ENCODE measurements around the gene SRSF6.
"Not testable (repeated sequence)": the region's sequence is repeated elsewhere in the genome, so short reads cannot be mapped to it uniquely, and the experiment has no call there.

The SRSF6 gene

DNA sequence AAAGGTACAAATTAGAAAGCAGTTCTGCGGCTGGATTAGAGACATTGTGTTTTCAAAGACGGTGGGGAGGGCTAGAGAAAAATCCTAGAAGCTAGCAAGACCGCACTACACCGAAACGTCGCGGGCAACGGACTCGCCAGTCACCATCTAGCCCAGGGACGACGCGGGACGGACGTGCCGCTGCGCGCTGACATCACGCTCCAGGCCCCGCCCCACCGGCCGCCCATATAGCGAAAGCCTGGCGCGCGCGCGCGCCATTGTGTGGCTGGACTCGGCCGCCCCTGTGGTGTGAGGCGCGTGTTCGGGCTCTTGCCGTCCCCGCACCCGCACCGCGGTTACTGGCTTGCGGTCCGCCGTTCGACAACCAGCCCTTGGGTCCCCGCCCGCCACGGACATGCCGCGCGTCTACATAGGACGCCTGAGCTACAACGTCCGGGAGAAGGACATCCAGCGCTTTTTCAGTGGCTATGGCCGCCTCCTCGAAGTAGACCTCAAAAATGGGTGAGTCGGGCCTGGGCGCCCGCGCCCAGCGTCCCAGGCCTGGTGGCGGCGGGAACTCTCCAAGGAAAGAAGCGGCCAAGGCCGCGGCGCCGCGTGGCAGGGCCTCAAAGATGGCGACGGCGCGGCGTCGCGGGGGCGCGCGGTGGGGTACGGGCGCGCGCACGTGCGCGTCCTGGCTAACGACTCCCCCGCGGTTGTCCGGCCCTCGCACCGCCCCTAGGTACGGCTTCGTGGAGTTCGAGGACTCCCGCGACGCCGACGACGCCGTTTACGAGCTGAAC is at the start of gene SRSF6:
Gene SRSF6, plus strand, starts transcription at position 257 of the 782 bp plus-strand sequence. Its CDS starts 138 bp downstream, at position 395.
- peak within 1 kb of the TSS; percentile 100 for H3K27ac ChIP-seq
- peak; percentile 97 for TF ChIP-seq ZFX (IDR thresholded peaks at IDR 0.05)
- TF ChIP-seq, protein P1, sequence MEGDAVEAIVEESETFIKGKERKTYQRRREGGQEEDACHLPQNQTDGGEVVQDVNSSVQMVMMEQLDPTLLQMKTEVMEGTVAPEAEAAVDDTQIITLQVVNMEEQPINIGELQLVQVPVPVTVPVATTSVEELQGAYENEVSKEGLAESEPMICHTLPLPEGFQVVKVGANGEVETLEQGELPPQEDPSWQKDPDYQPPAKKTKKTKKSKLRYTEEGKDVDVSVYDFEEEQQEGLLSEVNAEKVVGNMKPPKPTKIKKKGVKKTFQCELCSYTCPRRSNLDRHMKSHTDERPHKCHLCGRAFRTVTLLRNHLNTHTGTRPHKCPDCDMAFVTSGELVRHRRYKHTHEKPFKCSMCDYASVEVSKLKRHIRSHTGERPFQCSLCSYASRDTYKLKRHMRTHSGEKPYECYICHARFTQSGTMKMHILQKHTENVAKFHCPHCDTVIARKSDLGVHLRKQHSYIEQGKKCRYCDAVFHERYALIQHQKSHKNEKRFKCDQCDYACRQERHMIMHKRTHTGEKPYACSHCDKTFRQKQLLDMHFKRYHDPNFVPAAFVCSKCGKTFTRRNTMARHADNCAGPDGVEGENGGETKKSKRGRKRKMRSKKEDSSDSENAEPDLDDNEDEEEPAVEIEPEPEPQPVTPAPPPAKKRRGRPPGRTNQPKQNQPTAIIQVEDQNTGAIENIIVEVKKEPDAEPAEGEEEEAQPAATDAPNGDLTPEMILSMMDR (conservative IDR thresholded peaks at IDR 0.05) = no peak

DNA sequence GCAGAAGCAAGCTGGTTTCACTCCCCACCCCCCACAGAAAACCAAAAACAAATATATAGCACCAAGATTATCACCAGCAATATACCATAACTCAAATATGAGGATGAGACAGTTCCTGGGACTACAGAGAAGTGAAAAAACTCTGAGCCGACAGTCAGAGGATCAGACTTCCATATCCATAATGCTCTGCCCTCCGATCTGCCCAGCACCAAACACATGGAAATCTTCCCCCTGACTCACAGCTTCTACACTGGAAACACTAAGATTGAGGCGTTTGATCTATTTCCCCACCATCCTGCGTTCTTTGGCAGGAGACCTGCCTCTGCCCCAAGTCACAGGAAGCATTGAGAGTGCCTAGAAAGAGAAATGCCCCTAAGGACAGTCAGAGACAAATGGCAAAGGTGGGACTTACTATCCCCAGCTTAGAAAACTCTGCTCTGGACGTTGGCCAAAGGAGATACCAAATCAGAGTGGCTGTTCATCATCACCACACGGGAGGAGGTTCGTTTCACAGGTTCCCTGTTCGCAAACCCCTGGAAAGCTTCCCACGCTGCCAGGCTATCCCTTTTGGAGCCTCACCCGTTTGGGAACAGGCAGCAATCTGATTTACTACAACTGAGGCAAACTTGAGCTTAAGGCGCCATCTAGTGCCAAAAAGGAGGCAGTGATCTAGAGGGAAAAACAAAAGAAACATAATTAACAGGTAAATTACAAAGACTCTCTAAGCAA is 48.7 kb upstream of the SRSF6 start:
- no peak overlapping the region for H3K27ac ChIP-seq
- TF ChIP-seq ZFX (IDR thresholded peaks at IDR 0.05) = no peak
- TF ChIP-seq, protein P1 (conservative IDR thresholded peaks at IDR 0.05) = peak; percentile 84

DNA sequence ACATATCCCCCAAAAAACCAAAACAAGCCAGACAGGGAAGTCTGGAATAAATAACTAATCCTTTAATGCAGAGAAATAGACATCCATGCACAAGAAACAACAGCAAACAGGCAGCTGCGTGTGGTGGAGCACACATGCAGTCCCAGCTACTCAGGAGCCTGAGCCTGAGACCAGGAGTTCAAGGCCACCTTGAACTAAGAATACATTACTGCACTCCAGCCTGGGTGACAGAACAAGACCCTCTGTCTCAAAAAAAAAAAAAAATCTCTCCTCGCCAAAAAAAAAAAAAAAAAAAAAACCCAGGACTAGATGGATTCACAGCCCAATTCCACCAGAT is 48.2 kb upstream of the SRSF6 start:
- no peak overlapping the region for H3K27ac ChIP-seq

GRCh38 chr20:43415661-43416430 is 41.9 kb upstream of the SRSF6 start:
- H3K27ac ChIP-seq = no peak overlapping the region
- TF ChIP-seq ZFX (IDR thresholded peaks at IDR 0.05) = no peak
- TF ChIP-seq, protein P1 (conservative IDR thresholded peaks at IDR 0.05) = no peak

More for the DNA sequence above, 48.2 kb upstream of the SRSF6 start:
- TF ChIP-seq, protein P1 (conservative IDR thresholded peaks at IDR 0.05) = peak; percentile 56
- no peak for TF ChIP-seq ZFX (IDR thresholded peaks at IDR 0.05)

- TF ChIP-seq ZFX (IDR thresholded peaks at IDR 0.05) = no peak
- TF ChIP-seq, protein P1 (conservative IDR thresholded peaks at IDR 0.05) = no peak
- H3K27ac ChIP-seq = no peak overlapping the region
Measured at GRCh38 chr20:43416591-43417228, 41.0 kb upstream of the SRSF6 start.

GRCh38 chr20:43420192-43420591 is 37.5 kb upstream of the SRSF6 start:
- no peak for TF ChIP-seq ZFX (IDR thresholded peaks at IDR 0.05)
- TF ChIP-seq, protein P1 (conservative IDR thresholded peaks at IDR 0.05) = no peak
- H3K27ac ChIP-seq = no peak overlapping the region

GRCh38 chr20:43420913-43421312 is 36.8 kb upstream of the SRSF6 start:
- not testable (repeated sequence) for H3K27ac ChIP-seq

Measured in C4-2B (cell line).